NCI-H2227 (cell line): ENCODE data around the gene ZNF273.
"Not testable (repeated sequence)": the region's sequence is repeated elsewhere in the genome, so short reads cannot be mapped to it uniquely, and the experiment has no call there.

Experiments
- DNase-seq: peaks from one replicate; lab custom pipeline; 2025; ENCODE audit not compliant: unreplicated experiment; lab: John Stamatoyannopoulos, UW

Gene ZNF273

GRCh38 chr7:64944667-64945502 is 41.8 kb downstream of the ZNF273 start:
- DNase-seq = not testable (repeated sequence)

GRCh38 chr7:64945503-64946175 is 42.6 kb downstream of the ZNF273 start:
- no peak for DNase-seq

GRCh38 chr7:64946772-64947171 is 43.7 kb downstream of the ZNF273 start:
- peak; percentile 34 for DNase-seq

- no peak for DNase-seq
These were observed 44.4 kb downstream of the ZNF273 start for GRCh38 chr7:64947252-64948000.

- not testable (repeated sequence) for DNase-seq
These were observed 45.7 kb downstream of the ZNF273 start for GRCh38 chr7:64948774-64949173.

DNA sequence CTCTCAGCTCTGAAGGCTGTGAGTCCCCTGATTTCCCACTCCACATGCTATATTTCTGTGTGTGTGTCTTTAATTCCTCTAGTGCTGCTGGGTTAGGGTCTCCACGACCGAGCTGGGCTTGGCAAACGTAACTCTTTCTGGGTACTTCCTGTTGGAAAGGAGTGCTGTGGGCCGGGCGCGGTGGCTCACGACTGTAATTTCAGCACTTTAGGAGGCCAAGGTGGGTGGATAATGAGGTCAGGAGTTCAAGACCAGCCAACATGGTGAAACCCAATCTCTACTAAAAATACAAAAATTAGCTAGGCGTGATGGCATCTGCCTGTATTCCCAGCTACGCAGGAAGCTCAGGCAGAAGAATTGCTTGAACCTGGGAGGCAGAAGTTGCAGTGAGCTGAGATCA is 47.6 kb downstream of the ZNF273 start:
- not testable (repeated sequence) for DNase-seq

GRCh38 chr7:64951250-64951848 is 48.3 kb downstream of the ZNF273 start:
- DNase-seq = peak; percentile 68

- no peak for DNase-seq
These were observed 56.1 kb downstream of the ZNF273 start for GRCh38 chr7:64959072-64959747.

DNA sequence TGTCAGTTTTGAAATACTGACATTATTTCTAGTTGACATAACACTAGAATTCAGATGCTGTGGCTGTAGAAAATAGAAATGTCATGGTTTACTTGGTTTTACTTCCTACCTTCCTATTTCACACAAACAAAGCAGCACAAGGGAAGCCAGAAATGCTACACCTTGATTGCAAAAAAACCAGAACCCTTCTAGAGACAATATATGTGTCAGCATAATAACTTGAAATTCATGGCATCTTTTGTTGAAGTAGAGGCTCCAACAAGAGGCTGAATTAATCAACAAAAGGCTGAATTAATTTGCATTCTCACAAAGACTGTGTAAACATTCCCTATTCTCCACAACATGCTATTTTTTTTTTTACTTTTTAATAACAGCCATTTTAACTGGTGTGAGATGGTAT is 62.5 kb downstream of the ZNF273 start:
- no peak for DNase-seq

- no peak for DNase-seq
These were observed 75.6 kb downstream of the ZNF273 start for GRCh38 chr7:64978497-64979203.
